GM12878 (cell line): ENCODE data around the gene NFE2. TPM values are rescaled to one million over a fixed set of nuclear protein-coding genes. Genes with fewer than 3 reads are reported as not detected.

Experiments
- ATAC-seq: fragments of 200-7000 bp; cut with Tn5 transposase; 3 replicates; pipeline ENCODE4 v1.9.1; 2020; ENCODE audit warnings: mild to moderate bottlenecking, moderate library complexity
- BruUV-seq: library from RNA; stranded (reverse); fragments of 400-500 nt; replicated peaks from 2 replicates; lab custom pipeline; 2021; lab: Mats Ljungman, UMichigan
- CTCF ChIA-PET: fragments of 300-600 bp; sonication (Branson Sonifier 250); formaldehyde crosslinking; extraction: SDS; loops from one replicate; lab custom pipeline; 2021; ENCODE audit warnings: inconsistent platforms; lab: Yijun Ruan, JAX
- POLR2A ChIA-PET: fragments of 350-600 bp; formaldehyde crosslinking; extraction: SDS; loops from one replicate; lab custom pipeline; 2021; ENCODE audit warnings: inconsistent platforms; lab: Charles Lee
- RAD21 ChIA-PET: fragments of 300-600 bp; sonication (Branson Sonifier 250); formaldehyde crosslinking; loops from one replicate; lab custom pipeline; 2023; ENCODE audit warnings: antibody characterized with exemption; ENCODE audit not compliant: unreplicated experiment; lab: Charles Lee
- SMC1A ChIA-PET: fragments of 300-600 bp; sonication (Branson Sonifier 250); formaldehyde crosslinking; loops from one replicate; lab custom pipeline; 2023; ENCODE audit not compliant: unreplicated experiment, uncharacterized antibody; lab: Charles Lee
- DNase-seq: peaks from one replicate; pipeline ENCODE4 v3.0.0-alpha.2; 2011; ENCODE audit warnings: low read depth, low spot score
- FAIRE-seq: peaks from 3 replicates; lab custom pipeline; 2011; peaks lifted over from hg19 to GRCh38; lab: Jason Lieb, UNC
- H2AFZ ChIP-seq: 2 replicates; pipeline ENCODE4 v1.6.0; 2011; ENCODE audit warnings: low read depth, low read length, control low read depth; ENCODE audit not compliant: control insufficient read depth
- H3K27ac ChIP-seq: 2 replicates; pipeline ENCODE4 v1.5.1; 2011; ENCODE audit warnings: control low read depth; ENCODE audit not compliant: control insufficient read depth, insufficient read depth
- H3K27me3 ChIP-seq, 2 experiments: replicated peaks in 1 of 2; 2 replicates each; pipeline versions ENCODE4 v1.6.0 to v1.6.1; 2011; ENCODE audit warnings: low read length in 1 of 2; ENCODE audit not compliant: control insufficient read depth in 2 of 2, insufficient read depth in 2 of 2
- H3K36me3 ChIP-seq, 2 experiments: 2 replicates each; pipeline ENCODE4 v1.5.1; 2011; ENCODE audit warnings: low read length in 1 of 2; ENCODE audit not compliant: control insufficient read depth in 2 of 2, insufficient read depth in 2 of 2
- H3K4me1 ChIP-seq: 2 replicates; pipeline ENCODE4 v1.6.1; 2011; ENCODE audit warnings: mild to moderate bottlenecking, low read length, moderate library complexity, mixed read lengths; ENCODE audit not compliant: control insufficient read depth, insufficient read depth
- H3K4me2 ChIP-seq: 2 replicates; pipeline ENCODE4 v1.6.0; 2011; ENCODE audit warnings: control low read depth; ENCODE audit not compliant: control insufficient read depth, insufficient read depth
- H3K4me3 ChIP-seq: fragments of 200-600 bp; sonication (generic); 2 replicates; pipeline ENCODE4 v1.5.1; 2016
- H3K79me2 ChIP-seq: 2 replicates; pipeline ENCODE4 v1.6.0; 2011; ENCODE audit warnings: low read length; ENCODE audit not compliant: control insufficient read depth, insufficient read depth
- H3K9ac ChIP-seq: 2 replicates; pipeline ENCODE4 v1.8.0; 2011; ENCODE audit warnings: low read length, control low read depth, mixed read lengths; ENCODE audit not compliant: control insufficient read depth, insufficient read depth
- H3K9me3 ChIP-seq: replicated peaks from 3 replicates; pipeline ENCODE4 v1.5.1; 2011; ENCODE audit warnings: mild to moderate bottlenecking, low read length; ENCODE audit not compliant: control insufficient read depth, insufficient read depth
- H4K20me1 ChIP-seq: 2 replicates; pipeline ENCODE4 v1.6.0; 2011; ENCODE audit not compliant: control insufficient read depth, insufficient read depth
- ATF2 ChIP-seq: IDR thresholded peaks from 2 replicates; pipeline ENCODE4 v1.6.1; 2012; ENCODE audit warnings: low read length, inconsistent platforms
- BACH1 ChIP-seq: fragments of 450-650 bp; IDR thresholded peaks from 2 replicates; pipeline ENCODE4 v1.6.1; 2017; ENCODE audit warnings: mild to moderate bottlenecking, borderline replicate concordance
- CBFB ChIP-seq: IDR thresholded peaks from 2 replicates; pipeline ENCODE4 v1.6.1; 2016; ENCODE audit warnings: antibody characterized with exemption, low read depth
- EED ChIP-seq: sonication (generic); IDR thresholded peaks from 2 replicates; pipeline ENCODE4 v1.6.1; 2016; ENCODE audit warnings: antibody characterized with exemption, low read depth
- KAT2A ChIP-seq: conservative IDR thresholded peaks from 2 replicates; pipeline ENCODE4 v1.6.1; 2011; ENCODE audit warnings: low read depth, low read length; ENCODE audit not compliant: control insufficient read depth
- PML ChIP-seq: IDR thresholded peaks from 2 replicates; pipeline ENCODE4 v1.6.1; 2012; ENCODE audit warnings: low read length, inconsistent platforms
- POLR2A ChIP-seq: IDR thresholded peaks from 2 replicates; pipeline ENCODE4 v1.6.1; 2011; ENCODE audit warnings: low read depth, mild to moderate bottlenecking, low read length
- POLR2AphosphoS2 ChIP-seq: IDR thresholded peaks from 2 replicates; pipeline ENCODE4 v1.6.1; 2011; ENCODE audit warnings: low read depth, mild to moderate bottlenecking, low read length, improper control_type of control experiment, moderate library complexity
- POLR2AphosphoS5 ChIP-seq: IDR thresholded peaks from 2 replicates; pipeline ENCODE4 v1.6.1; 2011; ENCODE audit warnings: mild to moderate bottlenecking, low read length, inconsistent platforms
- POU2F2 ChIP-seq: IDR thresholded peaks from 3 replicates; pipeline ENCODE4 v1.6.1; 2011; ENCODE audit warnings: low read depth, mild to moderate bottlenecking, low read length, borderline replicate concordance
- RELA ChIP-seq: fragments of 450-650 bp; IDR thresholded peaks from 2 replicates; pipeline ENCODE4 v1.8.0; 2014; ENCODE audit warnings: borderline replicate concordance; ENCODE audit not compliant: partially characterized antibody
- RUNX3 ChIP-seq: IDR thresholded peaks from 2 replicates; pipeline ENCODE4 v1.6.1; 2012; ENCODE audit warnings: low read length, inconsistent platforms
- SIX5 ChIP-seq: IDR thresholded peaks from 2 replicates; pipeline ENCODE4 v1.6.1; 2011; ENCODE audit warnings: mild to moderate bottlenecking, low read depth, low read length, moderate library complexity; ENCODE audit not compliant: severe bottlenecking
- SMAD5 ChIP-seq: IDR thresholded peaks from 2 replicates; pipeline ENCODE4 v1.6.1; 2016; ENCODE audit warnings: antibody characterized with exemption, low read depth
- TCF3 ChIP-seq: IDR thresholded peaks from 2 replicates; pipeline ENCODE4 v1.6.1; 2012; ENCODE audit warnings: low read depth, mild to moderate bottlenecking, low read length, borderline replicate concordance; ENCODE audit not compliant: insufficient read depth
- ZBED1 ChIP-seq: IDR thresholded peaks from 2 replicates; pipeline ENCODE4 v1.6.1; 2016; ENCODE audit warnings: borderline replicate concordance
- ZNF24 ChIP-seq: fragments of 450-650 bp; IDR thresholded peaks from 2 replicates; pipeline ENCODE4 v1.6.1; 2017; ENCODE audit warnings: antibody characterized with exemption, mild to moderate bottlenecking
- WGBS: methylation state at CpG from one replicate; pipeline ENCODE4 v1.1.6; 2016; ENCODE audit warnings: low lambda C conversion rate; ENCODE audit not compliant: insufficient replicate concordance, insufficient coverage; ENCODE audit errors: missing lambda C conversion rate; 5-methylcytosine and 5-hydroxymethylcytosine counted together
- in situ Hi-C: fragments of 300-500 bp; cut with MboI; formaldehyde crosslinking; loops from 9 replicates; pipeline ENCODE4 v1.14.3; 2018; ENCODE audit warnings: mixed read lengths
- intact Hi-C: fragments of 100-400 bp; cut with micrococcal nuclease; formaldehyde crosslinking; loops from one replicate; pipeline ENCODE4 v1.14.2; 2022; ENCODE audit not compliant: unreplicated experiment
- polyA plus RNA-seq, 11 experiments: library from polyadenylated mRNA; depleted of rRNA in 4 of 11; unstranded in 6 of 11; stranded (reverse) in 5 of 11; fragments of >200 nt; fragmentation: Nextera tagmentation in 4 of 11; fragmentation: Illumina TruSeq in 1 of 11; extraction: Ambion mirVana in 4 of 11; extraction: Trizol in 1 of 11; gene quantifications; 1 replicate in 1 of 11; 2 replicates in 10 of 11; pipeline versions ENCODE4 v1.2.1 to v1.2.3, GENCODE V29; 2011 to 2016; ENCODE audit warnings: inconsistent platforms in 2 of 11, missing spikeins in 2 of 11, low read depth in 1 of 11
- total RNA-seq, 4 experiments: library from RNA; depleted of rRNA in 3 of 4; stranded (reverse); fragments of >200 nt in 3 of 4; fragmentation: Illumina TruSeq in 1 of 4; extraction: Trizol in 1 of 4; gene quantifications; 2 replicates each; pipeline versions ENCODE4 v1.2.1 to v1.2.3, GENCODE V29; 2013 to 2021
- TF ChIP-seq, protein P1 (sequence below): fragments of 450-650 bp; IDR thresholded peaks from 2 replicates; pipeline ENCODE4 v1.6.1; 2016; ENCODE audit warnings: mild to moderate bottlenecking
- TF ChIP-seq, protein P2 (sequence below): fragments of 150-350 bp; IDR thresholded peaks from 2 replicates; pipeline ENCODE4 v1.6.1; 2014; ENCODE audit warnings: mild to moderate bottlenecking, low read depth, low read length

NFE2 gene
- total and polyA plus RNA-seq, 10 of the 15 experiments (the other 5 are each of a cell fraction or from before 2014, with no cell fraction given) = 0.06 to 0.28 TPM; not detected in 8

- FAIRE-seq = no peak
- POLR2A ChIA-PET = interaction anchor here (0.6 to 1.4 kb wide), 11 partner anchors 10 to 77 kb away, joined by 3 to 6 read pairs (median 4); no protein-coding TSS in a partner anchor
- Histone ChIP-seq H3K27ac (no peak overlapping the region), H3K4me3 (peak overlapping the region; percentile 22; the same call in 1 of the 2 replicates), H3K4me1 (peaks cover 3% of the 10 kb centered on the region; the same call in 1 of the 2 replicates), H2AFZ (no peak overlapping the region), H3K27me3 (no peaks in the 10 kb centered on the region), H3K9ac (no peak overlapping the region), H3K36me3 (peaks cover 23 to 50% of the 10 kb centered on the region in 2 experiments), H4K20me1 (peaks cover 8% of the 10 kb centered on the region), H3K79me2 (peaks cover 41% of the 10 kb centered on the region), H3K9me3 (no peaks in the 10 kb centered on the region), H3K4me2 (peak overlapping the region; percentile 35; the same call in 1 of the 2 replicates)
- CTCF ChIA-PET = interaction anchor here (0.6 to 3.5 kb wide), 18 partner anchors 9 to 113 kb away, joined by 3 to 15 read pairs (median 5); partner anchors contain the start of gene COPZ1
- RAD21 ChIA-PET = interaction anchor here (0.9 to 2.0 kb wide), 6 partner anchors 32 to 113 kb away, joined by 3 to 9 read pairs (median 4); partner anchors contain the start of gene COPZ1
- WGBS = 71% methylated on average over 12 of the region's 12 CpGs
- no TSS peak for BruUV-seq
- TF ChIP-seq ZBED1 (peak; percentile 74; the same call in 1 of the 2 replicates), PML (peak; percentile 4; the same call in 1 of the 2 replicates), KAT2A (no peak), EED (no peak), CBFB (0 out of 2 replicates have a peak, but pooled peaks have one; percentile 12), TCF3 (no peak), ATF2 (peak; percentile 16; the same call in 1 of the 2 replicates), POU2F2 (peak; percentile 36; the same call in 2 of the 3 replicates), BACH1 (peak; percentile 36; the same call in 1 of the 2 replicates), RELA (no peak), POLR2AphosphoS2 (peak; percentile 59), POLR2AphosphoS5 (peak; percentile 74), RUNX3 (peak; percentile 16), SIX5 (no peak), SMAD5 (peak; percentile 59; the same call in 1 of the 2 replicates), POLR2A (peak; percentile 76), ZNF24 (no peak)
- TF ChIP-seq, protein P1, sequence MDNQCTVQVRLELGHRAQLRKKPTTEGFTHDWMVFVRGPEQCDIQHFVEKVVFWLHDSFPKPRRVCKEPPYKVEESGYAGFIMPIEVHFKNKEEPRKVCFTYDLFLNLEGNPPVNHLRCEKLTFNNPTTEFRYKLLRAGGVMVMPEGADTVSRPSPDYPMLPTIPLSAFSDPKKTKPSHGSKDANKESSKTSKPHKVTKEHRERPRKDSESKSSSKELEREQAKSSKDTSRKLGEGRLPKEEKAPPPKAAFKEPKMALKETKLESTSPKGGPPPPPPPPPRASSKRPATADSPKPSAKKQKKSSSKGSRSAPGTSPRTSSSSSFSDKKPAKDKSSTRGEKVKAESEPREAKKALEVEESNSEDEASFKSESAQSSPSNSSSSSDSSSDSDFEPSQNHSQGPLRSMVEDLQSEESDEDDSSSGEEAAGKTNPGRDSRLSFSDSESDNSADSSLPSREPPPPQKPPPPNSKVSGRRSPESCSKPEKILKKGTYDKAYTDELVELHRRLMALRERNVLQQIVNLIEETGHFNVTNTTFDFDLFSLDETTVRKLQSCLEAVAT = no peak
- TF ChIP-seq, protein P2, sequence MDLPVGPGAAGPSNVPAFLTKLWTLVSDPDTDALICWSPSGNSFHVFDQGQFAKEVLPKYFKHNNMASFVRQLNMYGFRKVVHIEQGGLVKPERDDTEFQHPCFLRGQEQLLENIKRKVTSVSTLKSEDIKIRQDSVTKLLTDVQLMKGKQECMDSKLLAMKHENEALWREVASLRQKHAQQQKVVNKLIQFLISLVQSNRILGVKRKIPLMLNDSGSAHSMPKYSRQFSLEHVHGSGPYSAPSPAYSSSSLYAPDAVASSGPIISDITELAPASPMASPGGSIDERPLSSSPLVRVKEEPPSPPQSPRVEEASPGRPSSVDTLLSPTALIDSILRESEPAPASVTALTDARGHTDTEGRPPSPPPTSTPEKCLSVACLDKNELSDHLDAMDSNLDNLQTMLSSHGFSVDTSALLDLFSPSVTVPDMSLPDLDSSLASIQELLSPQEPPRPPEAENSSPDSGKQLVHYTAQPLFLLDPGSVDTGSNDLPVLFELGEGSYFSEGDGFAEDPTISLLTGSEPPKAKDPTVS = no peak
- DNase-seq = no peak
- peak; percentile 1; the same call in 1 of the 3 replicates for ATAC-seq
- SMC1A ChIA-PET = interaction anchor here (0.9 to 1.9 kb wide), 8 partner anchors 10 to 152 kb away, joined by 3 to 11 read pairs (median 4); partner anchors contain the start of gene COPZ1
- in situ Hi-C loops = no loop called here
- intact Hi-C loops = no loop called here
These were observed 14.5 kb downstream of the NFE2 start for GRCh38 chr12:54286042-54287030.
